GM21528 (cell line): Measurements from ENCODE around the gene PXMP2.

Source experiments
- ATAC-seq: cut with Tn5 transposase; IDR thresholded peaks from one replicate; pipeline ENCODE4 v1.9.1; 2021; ENCODE audit warnings: mild to moderate bottlenecking, moderate library complexity; ENCODE audit not compliant: unreplicated experiment, low FRiP score

The PXMP2 gene

GRCh38 chr12:132659146-132659545, 28.2 kb upstream of the PXMP2 start:
- no peak for ATAC-seq

DNA sequence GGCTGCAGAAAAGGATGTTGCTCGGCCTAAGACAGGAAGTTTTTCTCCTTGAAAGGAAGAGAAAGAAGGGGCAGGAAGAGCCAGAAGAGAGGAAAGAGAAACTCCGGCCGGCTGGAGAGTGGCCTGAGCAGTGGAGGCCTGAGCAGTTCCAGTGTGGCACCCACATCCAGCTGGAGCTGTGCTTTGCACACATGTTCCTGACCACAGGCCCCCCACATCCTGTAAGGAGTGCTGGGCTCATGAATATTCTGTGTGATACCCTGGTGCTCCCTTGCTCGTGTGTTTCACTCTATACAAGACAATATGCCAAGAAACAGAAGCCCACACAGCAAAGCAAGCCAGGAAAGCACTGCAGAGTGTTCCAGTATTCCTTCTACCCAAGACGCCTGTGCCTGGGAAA, 27.3 kb upstream of the PXMP2 start:
- ATAC-seq = no peak

DNA sequence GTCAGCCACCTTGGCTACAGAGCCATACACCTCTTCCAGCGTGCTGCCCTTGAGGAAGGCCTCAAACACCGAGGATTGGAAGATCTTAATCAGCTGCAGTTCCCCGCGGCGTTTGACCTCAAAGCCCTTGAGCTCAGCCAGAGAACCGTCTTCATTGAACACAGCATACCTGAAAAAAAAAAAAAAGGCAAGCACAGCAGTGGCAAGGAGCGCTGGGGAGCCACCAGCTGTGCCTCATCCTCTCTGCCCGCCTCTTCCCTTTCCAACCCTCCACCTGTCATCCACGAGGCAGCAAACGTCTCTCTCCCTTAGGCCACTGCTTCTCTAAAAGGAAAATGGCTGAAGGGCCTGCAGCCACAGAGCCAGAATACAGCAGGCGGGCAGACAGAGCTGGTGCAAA, 26.4 kb upstream of the PXMP2 start:
- no peak for ATAC-seq

DNA sequence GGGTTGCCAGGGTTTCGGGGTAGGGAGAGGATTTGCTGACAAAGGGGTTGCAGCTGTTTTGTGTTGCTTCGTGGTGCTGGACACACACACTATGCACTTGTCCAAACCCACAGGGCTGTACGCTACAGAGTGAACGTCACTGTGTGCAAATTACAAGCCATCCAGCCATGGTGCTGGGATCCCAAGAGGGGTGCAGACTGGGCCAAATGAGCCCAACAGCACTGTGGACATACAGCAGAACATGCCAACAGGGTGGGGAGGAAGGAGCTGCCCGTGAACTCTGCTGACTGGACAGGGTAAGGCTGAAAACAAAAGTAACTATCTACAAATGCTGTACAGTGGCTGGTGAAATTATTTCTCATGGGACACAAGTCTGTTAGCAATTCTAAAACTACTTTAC, 25.4 kb upstream of the PXMP2 start:
- ATAC-seq = no peak

DNA sequence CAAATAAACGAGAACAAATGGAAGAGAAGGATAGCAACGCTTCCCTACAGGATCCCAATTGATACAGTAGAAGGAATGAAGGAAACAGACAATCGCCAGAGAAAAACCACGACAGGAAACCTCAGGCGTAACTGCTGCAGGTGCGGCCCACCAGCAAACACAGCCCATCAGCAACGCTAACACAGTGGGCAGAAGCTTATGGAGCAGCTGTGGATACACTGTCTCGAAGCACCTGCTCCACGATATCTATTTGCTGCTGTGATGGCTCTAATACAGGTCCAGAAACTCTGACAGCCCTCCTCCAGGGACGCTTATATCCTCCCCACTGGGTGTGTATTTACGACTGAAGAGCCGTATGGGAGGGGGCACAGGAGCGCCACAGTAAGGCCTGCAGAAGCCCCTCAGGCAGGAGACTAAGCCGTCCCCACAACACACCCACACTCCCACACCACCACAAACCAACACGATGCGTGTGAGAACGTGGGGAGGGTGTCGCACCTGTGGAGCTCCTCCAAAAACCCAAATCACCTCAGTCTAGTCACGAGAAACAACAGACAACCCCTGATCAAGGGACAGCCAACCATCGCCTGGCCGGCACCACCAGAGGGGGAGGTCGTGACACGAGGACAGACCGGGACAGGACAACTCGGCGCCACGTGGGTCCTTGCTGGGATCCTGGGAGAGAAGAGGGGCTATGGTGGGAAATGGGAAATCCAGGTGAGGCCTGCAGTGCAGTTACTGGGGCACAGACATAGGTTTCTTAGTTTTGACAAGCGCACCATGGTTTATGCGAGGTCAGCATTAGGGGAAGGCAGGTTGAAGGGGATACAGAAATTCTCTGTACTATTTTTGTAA, 24.3 kb upstream of the PXMP2 start:
- no peak for ATAC-seq

DNA sequence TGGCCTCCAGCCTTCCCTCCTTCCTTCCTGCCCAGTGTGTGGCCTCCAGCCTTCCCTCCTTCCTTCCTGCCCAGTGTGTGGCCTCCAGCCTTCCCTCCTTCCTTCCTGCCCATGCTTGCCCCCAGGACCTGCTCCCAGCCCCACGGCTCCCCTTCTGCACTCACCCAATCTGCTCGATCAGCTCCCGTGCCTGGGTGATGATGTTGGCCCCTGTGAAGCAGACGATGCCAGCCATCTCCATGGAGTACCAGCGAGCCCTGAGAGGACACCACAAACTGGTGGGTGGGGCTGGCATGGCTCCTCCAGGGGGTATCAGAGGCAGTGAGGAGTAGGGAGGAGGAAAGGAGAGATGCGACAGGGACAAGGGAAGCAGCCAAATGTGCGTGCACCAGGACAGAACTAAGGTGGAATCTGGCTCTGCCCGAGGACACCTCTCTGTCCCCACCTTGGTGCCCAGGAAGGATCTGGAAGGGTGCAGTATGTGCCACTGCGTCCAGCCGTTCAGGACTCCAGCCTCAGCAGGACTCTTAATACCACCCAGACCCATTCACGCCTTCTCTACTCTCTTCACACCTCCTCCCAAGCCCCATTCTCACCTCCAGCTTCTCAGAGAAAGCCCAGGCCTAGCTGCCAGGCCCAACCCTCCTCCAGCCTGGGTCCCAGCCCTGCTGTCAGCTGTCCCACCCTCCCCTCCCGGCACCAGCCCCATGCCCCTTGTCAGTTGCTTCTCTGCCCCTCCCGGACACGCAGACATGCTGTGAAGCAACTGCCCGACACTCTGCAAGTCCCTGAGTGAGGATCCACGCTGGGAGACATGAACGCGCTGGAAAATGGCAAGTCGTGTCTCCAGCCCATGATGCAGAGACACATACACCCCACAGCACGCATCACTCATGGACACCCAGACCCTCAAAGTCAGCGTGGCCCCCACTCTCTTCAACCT, 22.9 kb upstream of the PXMP2 start:
- ATAC-seq = no peak

GRCh38 chr12:132665149-132665491, 22.3 kb upstream of the PXMP2 start:
- no peak for ATAC-seq

DNA sequence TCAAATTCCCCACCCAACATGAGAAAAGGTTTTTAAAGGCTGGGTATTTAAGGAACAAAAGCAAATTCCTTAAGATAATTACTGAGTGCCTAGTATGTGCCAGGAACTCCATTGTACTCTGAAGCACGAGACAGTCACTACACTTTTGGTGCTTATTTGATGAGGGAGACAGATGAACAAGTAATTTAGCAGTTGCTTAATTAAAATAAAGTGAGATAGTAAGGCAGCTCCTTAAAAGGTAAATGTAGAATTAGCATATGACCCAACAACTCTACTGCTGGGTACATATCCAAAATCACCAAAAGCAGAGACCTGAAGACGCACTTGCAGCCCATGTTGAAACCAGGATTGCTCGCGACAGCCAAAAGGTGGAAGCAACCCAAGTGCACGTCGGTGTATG, 21.6 kb upstream of the PXMP2 start:
- ATAC-seq = no peak

GRCh38 chr12:132668191-132669088, 18.9 kb upstream of the PXMP2 start:
- ATAC-seq = no peak

GRCh38 chr12:132669166-132669879, 18.1 kb upstream of the PXMP2 start:
- ATAC-seq = no peak

DNA sequence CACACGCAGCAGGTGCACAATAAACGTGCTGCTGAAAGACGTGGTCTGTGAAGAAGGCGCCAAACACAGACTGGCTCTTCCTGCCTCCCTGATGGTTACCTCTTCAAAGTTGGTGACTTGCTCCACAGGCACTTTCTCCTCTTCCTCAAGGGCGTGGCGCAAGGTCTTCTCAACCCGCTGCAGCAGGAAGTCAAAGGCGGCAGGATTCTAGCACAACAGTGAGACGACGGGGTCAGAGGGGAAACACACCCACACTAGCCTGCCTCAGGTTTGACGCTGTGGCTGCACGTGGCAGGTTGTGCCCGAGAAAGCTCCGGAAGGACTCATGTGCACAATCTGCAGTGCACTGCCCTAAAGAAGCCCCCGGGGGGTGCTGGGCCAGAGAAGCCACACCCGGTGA, 15.3 kb upstream of the PXMP2 start:
- ATAC-seq = no peak

DNA sequence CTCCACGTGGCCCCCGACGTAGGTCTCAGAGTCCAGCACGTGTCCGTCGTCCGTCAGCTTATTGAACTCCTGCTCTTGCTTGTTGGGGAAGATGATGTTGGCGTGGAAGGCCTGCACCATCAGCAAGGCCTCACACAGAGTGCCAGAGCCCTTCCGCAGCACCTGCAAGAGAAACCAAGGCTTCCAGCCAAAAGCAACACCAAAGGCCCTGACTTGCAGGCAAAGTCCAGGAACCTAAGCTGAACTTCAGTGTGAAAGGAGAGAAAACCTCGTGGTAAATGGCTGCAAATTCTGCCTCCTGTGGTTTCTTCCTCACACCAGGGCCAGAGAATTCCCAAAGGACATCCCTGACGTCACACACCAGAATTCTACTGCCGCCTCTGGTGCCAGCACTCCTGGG, 14.7 kb upstream of the PXMP2 start:
- no peak for ATAC-seq

GRCh38 chr12:132673288-132674179, 13.9 kb upstream of the PXMP2 start:
- ATAC-seq = no peak

- ATAC-seq = no peak
Measured at GRCh38 chr12:132674561-132674960, 12.8 kb upstream of the PXMP2 start.

DNA sequence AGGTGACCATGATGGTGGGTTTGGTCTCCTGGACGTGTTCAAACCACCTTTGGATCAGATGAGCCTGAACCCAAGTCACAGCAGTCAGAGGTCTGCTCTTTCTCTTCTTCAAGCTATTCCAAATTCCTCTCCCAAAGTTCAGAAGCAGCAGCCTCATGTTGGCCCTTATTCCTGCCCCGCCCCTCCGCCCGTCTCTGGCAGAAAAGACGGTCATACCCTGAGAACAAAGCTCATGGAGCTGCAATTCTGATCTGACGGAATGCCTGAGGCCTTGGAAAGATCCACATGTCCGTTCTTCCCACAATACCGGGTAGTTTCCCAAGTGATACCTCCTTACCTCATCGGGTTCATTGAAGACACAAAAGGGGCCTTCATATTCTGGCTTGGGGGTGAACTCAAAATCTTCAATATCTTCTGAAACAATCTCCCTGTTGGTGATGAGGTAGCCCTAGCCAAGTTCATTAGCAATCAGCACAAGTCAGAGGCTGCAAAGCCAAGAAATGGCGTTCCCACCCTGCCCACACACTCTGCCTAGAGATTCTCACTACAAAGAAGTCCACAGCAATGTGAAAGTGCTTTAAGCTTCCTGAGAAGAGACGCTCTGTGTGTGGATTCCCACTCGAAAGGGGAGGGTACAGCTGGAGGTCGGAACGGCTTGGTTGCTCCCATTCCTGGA, 11.5 kb upstream of the PXMP2 start:
- no peak for ATAC-seq

- no peak for ATAC-seq
Measured at GRCh38 chr12:132677492-132677891, 9.9 kb upstream of the PXMP2 start.

DNA sequence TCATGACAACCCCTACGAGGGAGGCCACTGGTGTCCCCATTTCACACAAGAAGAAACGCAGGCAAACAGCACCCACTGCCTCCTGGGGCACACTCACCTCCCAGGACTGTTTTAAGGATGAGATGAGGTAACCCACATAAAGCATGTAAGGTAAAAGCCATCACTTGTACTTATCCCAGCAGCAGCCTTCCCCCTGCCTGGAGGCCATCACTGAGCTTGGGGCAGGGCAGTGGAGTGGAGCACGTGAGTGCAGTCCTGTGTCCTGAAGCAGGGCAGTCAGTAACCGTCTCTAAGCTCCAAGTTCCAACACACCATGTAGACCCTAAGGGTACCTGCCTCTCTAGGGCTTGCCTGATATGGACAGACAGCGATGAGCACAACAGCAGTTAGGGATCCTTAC, 2.0 kb upstream of the PXMP2 start:
- no peak for ATAC-seq

DNA sequence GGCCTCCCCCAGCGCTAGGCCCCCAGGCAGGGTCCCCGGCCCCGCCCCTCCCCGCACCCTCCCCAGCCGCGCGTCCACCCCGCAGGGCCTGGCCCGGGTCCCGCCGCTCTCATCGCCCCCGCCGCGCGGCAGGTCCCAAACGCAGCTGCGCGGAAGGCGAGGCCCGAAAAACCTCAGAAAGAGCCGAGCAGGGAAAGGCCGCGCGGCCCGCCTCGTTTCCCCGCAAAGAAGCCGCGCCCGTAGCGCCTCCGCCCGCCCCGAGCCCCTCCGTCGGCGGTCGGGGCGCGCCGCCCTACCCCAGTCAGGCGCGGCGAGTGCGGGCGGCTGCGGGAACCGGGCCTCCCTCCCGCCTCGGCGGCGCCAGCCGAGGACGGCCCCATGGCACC, 569 bp upstream of the PXMP2 start:
- peak; percentile 53 for ATAC-seq

GRCh38 chr12:132689227-132689626, 1.8 kb downstream of the PXMP2 start:
- ATAC-seq = no peak
